HG03565 (cell line): ENCODE results near the gene FRS2.

Experiments used
- ATAC-seq: cut with Tn5 transposase; IDR thresholded peaks from one replicate; pipeline ENCODE4 v1.9.1; 2021; ENCODE audit warnings: mild to moderate bottlenecking, moderate library complexity; ENCODE audit not compliant: unreplicated experiment

Gene FRS2

GRCh38 chr12:69497308-69498026, 27.3 kb downstream of the FRS2 start:
- ATAC-seq = peak; percentile 91

DNA sequence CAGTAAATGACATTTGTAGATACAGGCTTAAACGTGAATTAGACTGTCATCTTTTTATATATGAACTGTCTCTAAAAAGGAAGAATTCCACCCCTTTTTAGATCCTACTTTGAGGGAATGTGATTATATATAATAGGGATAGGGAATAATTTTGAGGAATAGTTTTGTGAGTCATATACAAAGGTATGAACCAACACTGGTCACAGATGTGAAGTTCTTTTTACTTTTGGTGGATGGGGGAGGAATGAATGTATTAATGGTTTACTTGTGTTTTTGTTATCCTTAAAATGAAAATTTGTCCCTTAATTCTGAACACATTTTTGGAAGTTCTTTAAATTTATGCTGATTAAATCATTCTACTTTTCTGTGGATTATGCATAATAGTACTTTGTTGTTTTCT, 30.4 kb downstream of the FRS2 start:
- ATAC-seq = no peak

DNA sequence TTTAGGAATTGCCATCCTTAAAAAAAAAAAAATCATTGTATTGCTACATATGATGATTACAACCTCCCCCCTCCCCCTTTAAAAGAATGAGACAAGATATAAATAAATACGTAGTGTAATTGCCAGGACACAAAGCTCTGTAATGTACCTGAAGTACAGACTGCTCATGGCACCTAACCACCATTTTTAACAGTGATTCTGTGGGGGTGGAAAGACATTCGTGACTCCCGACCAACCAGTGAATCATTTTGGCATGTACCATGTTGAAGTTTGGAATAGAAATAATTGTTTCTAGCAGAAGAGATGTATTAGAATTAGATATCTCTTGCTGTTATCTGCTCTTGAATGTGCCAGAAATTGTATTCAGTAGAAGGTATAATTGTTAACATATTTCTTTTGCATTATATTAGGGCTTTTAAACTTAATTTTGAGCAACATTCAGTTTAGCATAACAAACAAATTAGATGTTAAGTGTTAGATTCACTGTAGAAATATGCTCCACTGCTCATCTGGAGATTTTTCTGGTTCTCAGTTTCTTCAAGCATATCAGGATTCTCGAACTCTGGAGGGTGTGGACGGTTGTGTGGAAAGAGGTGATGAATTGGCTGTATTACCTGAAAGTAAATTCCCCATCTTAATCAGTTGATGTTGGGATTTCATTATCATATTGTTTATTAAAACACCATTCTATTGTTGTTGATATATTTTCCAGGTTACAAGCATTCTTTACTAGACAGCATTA, 31.1 kb downstream of the FRS2 start:
- ATAC-seq = no peak

- no peak for ATAC-seq
These were observed 32.3 kb downstream of the FRS2 start for GRCh38 chr12:69502345-69503081.

DNA sequence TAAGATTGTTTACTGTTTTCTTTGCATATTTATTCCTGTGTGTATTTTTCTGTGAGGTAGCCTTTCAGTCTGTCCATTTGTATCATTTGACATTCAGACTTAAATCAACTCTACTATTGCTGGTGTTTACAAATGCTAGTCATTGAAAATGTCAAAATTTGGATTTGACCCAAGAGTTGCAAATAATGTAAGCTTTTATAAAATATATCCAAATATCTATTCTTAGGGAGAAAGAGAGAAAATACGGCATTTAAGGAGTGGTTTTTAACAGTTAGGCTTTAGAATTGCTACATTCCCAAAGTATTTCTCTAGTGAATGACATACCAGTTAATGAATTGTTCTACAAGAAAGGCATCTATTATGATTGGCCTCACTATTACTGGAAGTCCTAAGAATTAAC, 37.9 kb downstream of the FRS2 start:
- no peak for ATAC-seq

GRCh38 chr12:69508621-69509020, 38.4 kb downstream of the FRS2 start:
- no peak for ATAC-seq

DNA sequence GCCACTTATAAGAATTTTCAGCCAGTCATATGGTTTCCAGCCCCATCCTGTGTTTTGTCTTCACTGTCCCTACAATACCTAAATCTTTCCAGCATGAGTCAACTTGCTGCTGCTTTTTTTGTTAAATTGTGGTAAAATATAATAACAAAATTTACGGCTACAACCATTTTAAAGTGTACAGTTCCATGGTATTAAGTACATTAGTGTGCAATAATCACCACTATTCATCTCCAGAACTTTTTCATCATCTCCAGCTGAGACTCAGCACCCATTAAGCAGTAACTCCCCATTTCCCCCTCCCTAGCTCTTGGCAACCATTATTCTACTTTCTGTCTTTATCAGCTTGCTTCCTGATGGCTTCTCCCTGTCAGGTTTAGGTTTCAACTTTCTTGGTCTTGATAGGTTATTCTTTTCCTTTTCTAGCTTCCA, 39.1 kb downstream of the FRS2 start:
- ATAC-seq = no peak

GRCh38 chr12:69509904-69510827, 40.0 kb downstream of the FRS2 start:
- ATAC-seq = no peak

- no peak for ATAC-seq
These were observed 40.8 kb downstream of the FRS2 start for GRCh38 chr12:69511016-69511415.

DNA sequence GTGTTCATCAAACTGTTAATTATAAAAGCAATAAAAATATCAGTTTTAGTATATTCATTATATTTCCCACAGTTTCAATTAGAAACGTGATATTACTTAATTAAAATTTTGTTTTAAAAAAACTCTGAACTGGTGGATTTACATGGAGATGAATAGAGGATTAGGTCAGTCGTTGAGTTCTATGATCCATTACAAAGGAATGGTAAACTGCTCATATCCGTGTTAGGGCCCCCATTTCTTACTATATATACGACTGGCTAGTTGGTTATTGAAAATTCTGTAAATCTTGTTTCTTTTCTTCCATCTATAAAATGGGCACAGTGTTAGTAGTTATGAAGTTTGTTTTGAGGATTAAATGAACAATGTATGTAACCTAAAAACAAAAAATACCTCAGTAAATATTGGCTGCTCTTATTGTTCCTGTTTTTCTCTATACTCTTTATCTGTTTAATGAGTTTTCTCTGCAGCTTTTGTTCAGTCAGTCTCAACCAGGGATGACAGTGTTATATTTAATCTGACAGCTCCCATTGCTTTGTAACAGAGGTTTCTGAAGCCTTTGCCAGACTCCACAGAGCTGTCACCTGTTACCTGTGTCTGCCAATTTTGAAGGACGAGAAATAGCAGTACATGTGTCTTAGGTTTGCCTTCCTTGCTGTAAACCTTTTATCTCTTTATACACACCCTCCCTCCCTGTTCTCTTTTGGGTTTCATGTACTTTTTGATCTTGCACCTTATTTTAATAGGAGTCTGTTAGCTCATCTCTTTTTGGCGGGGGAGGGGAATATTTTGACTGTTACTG, 41.5 kb downstream of the FRS2 start:
- no peak for ATAC-seq

DNA sequence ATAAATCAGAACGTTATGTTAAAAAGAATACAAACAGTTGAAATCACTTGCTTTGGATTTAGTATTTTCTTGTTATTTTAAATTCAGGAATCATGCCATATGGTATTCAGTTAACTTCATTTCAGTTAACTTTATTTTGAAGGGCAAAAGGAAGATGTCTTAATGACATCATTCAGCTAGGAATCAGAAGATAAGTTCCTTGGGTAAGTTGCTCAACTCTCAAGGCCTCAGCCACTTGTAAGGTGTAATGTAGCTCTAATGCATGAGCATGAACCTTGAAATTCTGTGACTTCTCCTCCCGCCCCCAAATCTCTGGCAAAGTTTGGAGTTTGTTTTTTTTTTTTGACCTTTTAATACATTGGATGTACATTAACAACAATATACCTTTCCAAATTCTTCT, 42.6 kb downstream of the FRS2 start:
- ATAC-seq = no peak

GRCh38 chr12:69513297-69513696, 43.1 kb downstream of the FRS2 start:
- no peak for ATAC-seq

DNA sequence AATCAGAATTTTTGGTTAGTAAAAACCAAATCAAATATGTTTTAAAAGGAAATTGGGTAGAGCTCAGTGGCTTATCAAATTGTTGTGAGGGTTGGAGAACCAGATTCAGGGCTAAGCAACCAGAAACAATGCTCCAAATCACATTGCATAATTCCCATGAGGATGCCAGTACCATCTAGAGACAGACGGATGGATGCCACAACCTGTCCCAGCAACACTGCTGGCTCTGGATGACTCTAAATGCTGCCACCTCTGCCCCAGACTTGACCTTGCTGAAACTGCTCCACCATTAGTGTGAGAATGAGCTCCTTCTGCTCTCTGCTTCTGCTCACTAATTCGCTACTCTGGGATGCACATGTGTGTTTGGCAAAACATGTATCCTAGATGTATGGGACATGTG, 43.9 kb downstream of the FRS2 start:
- ATAC-seq = no peak

DNA sequence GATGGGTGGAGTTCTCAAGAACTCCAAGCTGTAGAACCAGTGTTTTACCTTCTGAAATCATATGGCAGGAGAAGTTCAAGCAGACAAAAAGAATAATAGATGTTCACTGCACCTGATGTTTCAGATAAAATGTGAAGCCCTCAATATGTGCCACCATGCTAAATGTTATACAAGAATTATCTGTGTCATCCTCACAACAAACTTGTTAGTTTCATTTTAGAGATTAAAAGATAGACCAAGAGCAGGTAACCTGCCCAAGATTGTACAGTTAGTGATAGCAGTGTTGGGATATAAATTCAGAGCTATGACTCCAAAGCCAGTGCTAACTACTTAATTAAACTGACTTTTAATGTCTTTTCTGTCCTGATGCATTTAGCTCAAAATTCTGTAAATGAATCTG, 44.7 kb downstream of the FRS2 start:
- no peak for ATAC-seq

GRCh38 chr12:69515394-69515930, 45.3 kb downstream of the FRS2 start:
- no peak for ATAC-seq

DNA sequence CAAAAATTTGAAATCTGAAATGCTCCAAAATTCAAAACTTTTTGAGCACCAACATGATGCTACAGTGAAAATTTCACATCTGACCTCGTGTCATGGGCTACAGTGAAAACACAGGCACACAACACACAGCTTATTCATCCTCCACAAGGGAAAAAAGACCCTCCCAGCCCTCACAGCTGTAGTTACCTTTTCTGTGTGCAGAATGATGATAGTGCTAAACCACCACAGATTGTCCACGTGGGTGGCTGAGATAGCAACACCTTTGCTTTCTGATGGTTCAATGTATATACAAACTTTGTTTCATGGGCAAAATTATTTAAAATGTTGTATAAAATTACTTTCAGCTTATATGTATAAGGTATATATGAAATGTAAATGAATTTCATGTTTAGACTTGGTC, 46.8 kb downstream of the FRS2 start:
- ATAC-seq = no peak

DNA sequence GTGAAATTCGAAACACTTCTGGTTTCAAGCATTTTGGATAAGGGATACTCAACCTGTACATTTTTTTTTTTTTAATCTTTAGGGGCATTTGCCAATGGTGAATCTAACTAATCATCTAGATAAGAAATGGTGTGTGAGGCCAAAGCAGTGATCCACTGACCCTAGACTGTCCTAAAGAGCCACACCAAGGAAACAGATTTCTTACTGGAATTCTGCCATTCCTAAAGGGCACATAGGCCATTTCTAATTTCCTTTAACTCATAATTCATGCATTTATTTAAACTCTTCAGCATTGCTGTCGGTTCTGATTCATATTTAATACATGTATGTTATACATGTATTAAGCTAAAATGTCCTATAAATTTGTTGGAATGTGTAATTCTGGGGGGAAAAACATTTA, 47.2 kb downstream of the FRS2 start:
- ATAC-seq = no peak

DNA sequence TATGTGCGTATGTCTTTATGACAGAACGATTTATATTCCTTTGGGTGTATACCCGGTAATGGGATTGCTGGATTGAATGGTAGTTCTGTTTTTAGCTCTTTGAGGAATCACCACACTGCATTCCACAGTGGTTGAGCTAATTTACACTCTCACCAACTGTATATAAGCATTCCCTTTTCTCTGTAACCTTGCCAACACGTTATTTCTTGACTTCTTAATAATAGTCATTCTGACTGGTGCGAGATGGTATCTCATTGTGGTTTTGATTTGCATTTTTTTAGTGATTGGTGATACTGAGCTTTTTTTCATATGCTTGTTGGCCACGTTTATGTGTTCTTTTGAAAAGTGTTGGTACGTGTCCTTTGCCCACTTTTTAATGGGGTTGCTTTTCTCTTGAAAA, 49.7 kb downstream of the FRS2 start:
- no peak for ATAC-seq

- no peak for ATAC-seq
These were observed 53.5 kb downstream of the FRS2 start for GRCh38 chr12:69523433-69524330.
